Subcutaneous adipose tissue (tissue), 4 donors: ENCODE measurements around the gene CCNDBP1. TPM values are rescaled to one million over a fixed set of nuclear protein-coding genes. Genes with fewer than 3 reads are reported as not detected.

Experiments
- CTCF ChIP-seq: fragments of 450-650 bp; IDR thresholded peaks from one replicate; pipeline ENCODE4 v1.5.1; 2016; ENCODE audit warnings: low read depth, mild to moderate bottlenecking, control low read depth, antibody characterized with exemption, moderate library complexity
- total RNA-seq, 4 donors: library from RNA; depleted of rRNA; stranded (reverse); fragments of >200 nt; gene quantifications; one replicate each; pipeline ENCODE4 v1.1.0, GENCODE V29; 2016

The CCNDBP1 gene
- 100 to 1,000 TPM; 121 to 201 (median 130) TPM for total RNA-seq

GRCh38 chr15:43185157-43186002 is at the start of gene CCNDBP1:
TSS of gene CCNDBP1 (plus strand) at chr15:43185403. CDS start at chr15:43185499, 96 bp downstream.
- TF ChIP-seq CTCF: no peak

GRCh38 chr15:43143203-43143941 is 41.8 kb upstream of the CCNDBP1 start:
- TF ChIP-seq CTCF: no peak

- no peak for TF ChIP-seq CTCF
Observed at GRCh38 chr15:43144512-43144911, 40.7 kb upstream of the CCNDBP1 start.

GRCh38 chr15:43146184-43146583 is 39.0 kb upstream of the CCNDBP1 start:
- TF ChIP-seq CTCF: no peak

- no peak for TF ChIP-seq CTCF
Observed at GRCh38 chr15:43150191-43150929, 34.8 kb upstream of the CCNDBP1 start.

GRCh38 chr15:43151688-43152087 is 33.5 kb upstream of the CCNDBP1 start:
- no peak for TF ChIP-seq CTCF

GRCh38 chr15:43153269-43153668 is 31.9 kb upstream of the CCNDBP1 start:
- no peak for TF ChIP-seq CTCF
